Mesendoderm (in vitro differentiated cells): ENCODE measurements around the gene CEP295NL.

ENCODE experiments used
- DNase-seq: peaks from one replicate; pipeline ENCODE4 v3.0.0; 2013
- H2AK5ac ChIP-seq: 2 replicates; pipeline ENCODE4 v1.6.1; 2013; ENCODE audit warnings: low read length, inconsistent platforms
- H2BK120ac ChIP-seq: 2 replicates; pipeline ENCODE4 v1.6.1; 2013; ENCODE audit warnings: low read depth, mild to moderate bottlenecking, low read length, moderate library complexity, mixed read lengths
- H2BK15ac ChIP-seq: replicated peaks from 2 replicates; pipeline ENCODE4 v1.6.1; 2013; ENCODE audit warnings: low read depth, mild to moderate bottlenecking, moderate library complexity
- H2BK5ac ChIP-seq: 2 replicates; pipeline ENCODE4 v1.6.1; 2013; ENCODE audit warnings: low read length, inconsistent platforms
- H3K18ac ChIP-seq: 2 replicates; pipeline ENCODE4 v1.6.1; 2013; ENCODE audit warnings: mild to moderate bottlenecking, low read length, mixed read lengths
- H3K23ac ChIP-seq: one replicate; pipeline ENCODE4 v1.6.1; 2013; ENCODE audit warnings: low read length
- H3K27ac ChIP-seq: 2 replicates; pipeline ENCODE4 v1.5.1; 2013; ENCODE audit warnings: low read depth, mild to moderate bottlenecking, inconsistent platforms, low read length, moderate library complexity
- H3K27me3 ChIP-seq: 2 replicates; pipeline ENCODE4 v1.6.1; 2013; ENCODE audit warnings: low read length, control low read depth, mild to moderate bottlenecking, inconsistent platforms; ENCODE audit not compliant: insufficient read depth, poor library complexity
- H3K36me3 ChIP-seq: 2 replicates; pipeline ENCODE4 v1.6.1; 2013; ENCODE audit warnings: low read length, inconsistent platforms; ENCODE audit not compliant: control insufficient read depth, insufficient read depth
- H3K4ac ChIP-seq: one replicate; pipeline ENCODE4 v1.6.1; 2013; ENCODE audit warnings: low read depth, mild to moderate bottlenecking, low read length, moderate library complexity
- H3K4me1 ChIP-seq: 2 replicates; pipeline ENCODE4 v1.6.1; 2013; ENCODE audit warnings: low read depth, low read length, inconsistent platforms; ENCODE audit not compliant: control insufficient read depth
- H3K4me2 ChIP-seq: 2 replicates; pipeline ENCODE4 v1.6.1; 2013; ENCODE audit warnings: low read length
- H3K4me3 ChIP-seq: 2 replicates; pipeline ENCODE4 v1.5.1; 2013; ENCODE audit warnings: mild to moderate bottlenecking, low read length
- H3K56ac ChIP-seq: one replicate; pipeline ENCODE4 v1.6.1; 2013; ENCODE audit warnings: low read length
- H3K79me1 ChIP-seq: 2 replicates; pipeline ENCODE4 v1.6.1; 2013; ENCODE audit warnings: low read length, inconsistent platforms
- H3K79me2 ChIP-seq: 2 replicates; pipeline ENCODE4 v1.6.1; 2013; ENCODE audit warnings: mild to moderate bottlenecking, low read length; ENCODE audit not compliant: control insufficient read depth, insufficient read depth
- H3K9ac ChIP-seq: 2 replicates; pipeline ENCODE4 v1.6.1; 2013; ENCODE audit warnings: low read length, inconsistent platforms
- H4K5ac ChIP-seq: one replicate; pipeline ENCODE4 v1.6.1; 2013; ENCODE audit warnings: low read length
- H4K8ac ChIP-seq: one replicate; pipeline ENCODE4 v1.6.1; 2013; ENCODE audit warnings: low read depth, mild to moderate bottlenecking, control low read depth, low read length, moderate library complexity
- WGBS: extraction: QIAGEN DNeasy Blood & Tissue Kit; methylation state at CpG from one replicate; pipeline ENCODE4 v1.1.7; 2013; ENCODE audit warnings: low lambda C conversion rate, missing lambda C conversion rate; ENCODE audit not compliant: insufficient coverage; ENCODE audit errors: extremely low coverage; 5-methylcytosine and 5-hydroxymethylcytosine counted together

CEP295NL gene

DNA sequence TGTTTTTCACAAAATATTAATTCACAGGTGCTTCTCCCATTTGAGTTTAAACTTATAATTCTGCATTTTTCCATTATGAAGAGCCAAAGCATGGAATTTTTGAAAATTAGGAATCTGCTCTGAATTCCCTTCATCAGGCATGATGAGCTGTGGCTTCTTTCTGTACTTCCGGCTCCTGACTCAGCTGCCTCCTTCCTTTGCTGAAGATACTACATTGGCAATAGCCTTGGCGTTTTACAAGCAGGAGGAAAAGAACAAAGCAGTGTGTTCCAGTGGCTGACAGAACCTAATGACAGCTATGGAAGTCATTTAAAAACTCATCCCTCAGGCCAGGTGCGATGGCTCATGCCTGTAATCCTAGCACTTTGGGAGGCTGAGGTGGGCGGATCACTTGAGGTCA lies 44.0 kb downstream of the CEP295NL start:
- Histone ChIP-seq H2AK5ac (no peak overlapping the region), H3K18ac (no peak overlapping the region), H3K9ac (no peak overlapping the region), H3K36me3 (no peaks in the 10 kb centered on the region), H3K23ac (no peak overlapping the region), H3K79me2 (no peaks in the 10 kb centered on the region), H3K56ac (no peak overlapping the region), H4K8ac (no peak overlapping the region), H3K27ac (no peak overlapping the region), H3K4ac (no peak overlapping the region), H3K4me3 (no peak overlapping the region), H4K5ac (no peak overlapping the region), H2BK15ac (no peak overlapping the region), H2BK120ac (no peak overlapping the region), H3K79me1 (no peaks in the 10 kb centered on the region), H3K4me1 (no peaks in the 10 kb centered on the region), H3K4me2 (no peak overlapping the region), H3K27me3 (no peaks in the 10 kb centered on the region), H2BK5ac (no peak overlapping the region)
- no peak for DNase-seq
- no CpG with 5 or more reads among the region's 4 CpGs for WGBS

DNA sequence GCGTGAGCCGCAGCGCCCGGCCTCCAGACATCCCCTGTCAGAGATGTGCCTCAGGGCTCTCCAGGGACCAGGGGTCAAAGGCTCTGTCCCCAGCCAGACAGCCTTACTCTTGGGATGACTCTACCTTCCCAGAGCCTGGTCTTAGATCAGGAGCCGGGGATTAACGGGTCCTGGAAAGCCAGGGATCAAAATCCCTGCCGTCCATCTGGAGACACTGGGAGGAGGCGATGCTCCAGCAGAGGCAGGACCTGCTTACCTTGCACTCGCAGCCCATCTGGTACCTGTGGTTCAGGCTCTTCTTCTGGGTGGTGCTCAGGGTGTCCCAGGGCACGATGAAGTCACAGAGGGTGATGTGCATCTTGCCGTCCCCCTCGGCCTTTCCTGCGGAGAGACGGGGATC lies 45.7 kb downstream of the CEP295NL start:
- H2BK5ac ChIP-seq: no peak overlapping the region
- no peaks in the 10 kb centered on the region for H3K79me1 ChIP-seq
- H3K36me3 ChIP-seq: no peaks in the 10 kb centered on the region

DNA sequence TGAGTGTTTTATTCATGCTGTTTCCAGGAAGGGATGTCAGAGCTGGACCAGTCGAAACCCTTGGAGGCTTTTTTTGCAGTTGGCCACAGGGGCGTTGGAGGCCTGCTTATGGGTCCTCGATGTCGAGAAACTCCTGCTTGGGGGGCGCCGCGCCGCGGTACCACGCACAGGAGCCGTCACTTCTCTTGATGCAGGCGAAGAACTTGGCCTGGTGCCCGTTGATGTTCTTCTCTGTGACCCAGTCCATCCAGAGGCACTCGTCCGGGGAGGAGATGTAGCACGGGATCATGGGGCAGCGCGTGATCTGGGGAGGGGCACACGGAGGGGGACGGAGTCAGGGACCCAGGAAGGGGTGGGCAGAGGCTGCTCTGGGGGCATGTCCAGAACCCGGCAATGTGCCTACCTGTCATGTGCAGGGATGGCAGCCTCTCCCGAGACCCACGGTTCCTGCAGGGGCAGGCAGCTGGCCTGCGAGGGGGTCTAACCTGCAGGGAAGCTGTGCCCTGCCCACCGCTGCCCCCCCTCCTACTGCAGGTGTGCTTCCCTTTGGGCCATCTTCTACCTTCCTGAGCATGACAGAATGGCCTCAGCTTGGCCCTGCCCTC lies 47.3 kb downstream of the CEP295NL start:
- Histone ChIP-seq H3K79me2 (no peaks in the 10 kb centered on the region), H3K4ac (no peak overlapping the region), H3K27me3 (no peaks in the 10 kb centered on the region), H3K4me3 (no peak overlapping the region), H3K9ac (no peak overlapping the region), H3K79me1 (no peaks in the 10 kb centered on the region), H4K5ac (no peak overlapping the region), H3K23ac (no peak overlapping the region), H3K18ac (no peak overlapping the region), H2AK5ac (no peak overlapping the region), H2BK120ac (no peak overlapping the region), H3K27ac (no peak overlapping the region), H2BK5ac (no peak overlapping the region), H3K4me2 (no peak overlapping the region), H4K8ac (no peak overlapping the region), H2BK15ac (no peak overlapping the region), H3K56ac (no peak overlapping the region), H3K4me1 (no peaks in the 10 kb centered on the region), H3K36me3 (no peaks in the 10 kb centered on the region)
- WGBS: no CpG with 5 or more reads among the region's 25 CpGs
- DNase-seq: no peak

More for the DNA sequence above, 45.7 kb downstream of the CEP295NL start:
- no peak overlapping the region for H2BK120ac ChIP-seq
- no peaks in the 10 kb centered on the region for H3K27me3 ChIP-seq
- no peak for DNase-seq
- no peak overlapping the region for H2AK5ac ChIP-seq
- no peak overlapping the region for H3K56ac ChIP-seq
- H3K18ac ChIP-seq: no peak overlapping the region
- H2BK15ac ChIP-seq: no peak overlapping the region
- H4K8ac ChIP-seq: no peak overlapping the region
- H3K4me1 ChIP-seq: no peaks in the 10 kb centered on the region
- no peaks in the 10 kb centered on the region for H3K79me2 ChIP-seq
- H3K23ac ChIP-seq: no peak overlapping the region
- no CpG with 5 or more reads among the region's 14 CpGs for WGBS
- H3K4me2 ChIP-seq: no peak overlapping the region
- H3K9ac ChIP-seq: no peak overlapping the region
- no peak overlapping the region for H3K4me3 ChIP-seq
- H4K5ac ChIP-seq: no peak overlapping the region
- no peak overlapping the region for H3K4ac ChIP-seq
- H3K27ac ChIP-seq: no peak overlapping the region

DNA sequence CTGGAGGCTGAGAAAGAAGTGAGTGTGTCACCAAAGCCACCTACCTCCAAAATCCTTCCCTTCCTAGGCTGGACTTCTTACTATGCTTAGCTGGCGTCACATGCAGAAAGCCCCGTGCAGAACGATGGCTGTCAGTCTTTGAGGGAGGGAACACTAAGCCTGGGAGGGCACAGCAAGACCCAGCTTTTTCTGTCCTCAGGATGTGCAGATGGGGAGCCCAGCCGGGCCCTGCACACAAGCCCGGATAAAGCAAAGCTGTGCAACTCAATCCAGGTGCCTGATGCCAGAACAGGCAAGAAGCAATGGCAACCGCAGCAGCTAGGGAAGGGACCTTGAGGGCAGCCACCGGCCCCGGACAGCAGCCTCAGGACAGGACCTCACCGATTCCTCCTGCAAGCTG lies 48.5 kb downstream of the CEP295NL start:
- Histone ChIP-seq H2BK5ac (no peak overlapping the region), H3K79me2 (no peaks in the 10 kb centered on the region), H3K36me3 (no peaks in the 10 kb centered on the region), H3K23ac (no peak overlapping the region), H3K56ac (no peak overlapping the region), H3K4me2 (no peak overlapping the region), H3K9ac (no peak overlapping the region), H3K27me3 (no peaks in the 10 kb centered on the region), H3K18ac (no peak overlapping the region), H3K79me1 (no peaks in the 10 kb centered on the region), H3K4me3 (no peak overlapping the region), H2BK15ac (no peak overlapping the region), H3K4me1 (no peaks in the 10 kb centered on the region), H4K5ac (no peak overlapping the region), H3K4ac (no peak overlapping the region), H3K27ac (no peak overlapping the region), H4K8ac (no peak overlapping the region), H2AK5ac (no peak overlapping the region), H2BK120ac (no peak overlapping the region)
- WGBS: no CpG with 5 or more reads among the region's 9 CpGs
- no peak for DNase-seq

DNA sequence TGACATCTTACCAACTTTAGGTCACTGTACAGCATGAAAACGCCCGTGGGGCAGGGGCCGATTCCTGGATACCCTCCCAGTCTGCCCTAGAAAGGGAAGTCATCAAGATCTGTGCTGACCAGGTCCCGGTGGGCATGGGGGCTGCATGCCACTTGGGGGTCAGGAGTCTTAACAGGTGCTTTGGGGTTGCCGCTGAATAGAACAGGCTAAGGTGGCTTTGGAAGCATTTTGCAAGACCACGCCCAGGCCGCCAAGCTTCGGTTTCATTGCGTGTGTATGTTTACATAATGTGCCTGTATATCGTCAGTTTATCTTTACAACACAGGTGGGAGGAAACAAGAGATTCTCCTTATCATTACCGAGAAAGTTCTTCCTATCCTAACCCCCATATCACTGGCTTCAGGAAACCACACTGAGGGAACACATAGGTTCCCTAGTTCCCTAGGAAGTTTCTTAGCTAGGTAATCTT lies 49.0 kb downstream of the CEP295NL start:
- Histone ChIP-seq H3K4me2 (no peak overlapping the region), H3K9ac (no peak overlapping the region), H3K18ac (no peak overlapping the region), H4K8ac (no peak overlapping the region), H2BK120ac (no peak overlapping the region), H2AK5ac (no peak overlapping the region), H2BK15ac (no peak overlapping the region), H3K27me3 (no peaks in the 10 kb centered on the region), H3K4me3 (no peak overlapping the region), H3K23ac (no peak overlapping the region), H3K79me2 (no peaks in the 10 kb centered on the region), H3K56ac (no peak overlapping the region), H3K4ac (no peak overlapping the region), H3K36me3 (no peaks in the 10 kb centered on the region), H3K79me1 (no peaks in the 10 kb centered on the region), H3K4me1 (no peaks in the 10 kb centered on the region), H2BK5ac (no peak overlapping the region), H4K5ac (no peak overlapping the region), H3K27ac (no peak overlapping the region)
- DNase-seq: no peak
- whole genome bisulfite sequencing: no CpG with 5 or more reads among the region's 11 CpGs

DNA sequence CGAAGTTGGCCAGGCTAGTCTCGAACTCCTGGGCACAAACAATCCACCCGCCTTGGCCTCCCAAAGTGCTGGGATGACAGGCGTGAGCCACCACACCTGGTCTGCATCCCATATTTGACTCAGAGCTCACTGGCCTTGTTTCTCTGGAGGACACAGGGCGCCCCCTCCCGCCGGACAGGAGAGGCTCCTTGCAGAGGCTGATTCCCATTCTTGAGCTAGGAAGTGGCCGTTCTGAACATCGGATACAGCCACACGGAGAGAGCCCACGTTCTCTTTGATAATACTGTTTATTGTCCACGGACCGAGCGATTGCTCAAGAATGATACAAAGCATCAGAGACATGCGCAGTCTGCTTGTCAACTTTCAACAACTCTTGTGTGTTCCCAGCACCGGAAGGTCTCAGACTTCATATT lies 50.3 kb downstream of the CEP295NL start:
- Histone ChIP-seq H2BK5ac (no peak overlapping the region), H3K9ac (no peak overlapping the region), H3K27ac (no peak overlapping the region), H3K4ac (no peak overlapping the region), H2BK15ac (no peak overlapping the region), H3K79me1 (no peaks in the 10 kb centered on the region), H3K4me2 (no peak overlapping the region), H3K79me2 (no peaks in the 10 kb centered on the region), H3K23ac (no peak overlapping the region), H2BK120ac (no peak overlapping the region), H4K8ac (no peak overlapping the region), H3K4me1 (no peaks in the 10 kb centered on the region), H2AK5ac (no peak overlapping the region), H3K4me3 (no peak overlapping the region), H3K27me3 (no peaks in the 10 kb centered on the region), H3K56ac (no peak overlapping the region), H3K36me3 (no peaks in the 10 kb centered on the region), H4K5ac (no peak overlapping the region), H3K18ac (no peak overlapping the region)
- peak; percentile 32 for DNase-seq
- no CpG with 5 or more reads among the region's 16 CpGs for WGBS
